ENCODE measurements around the gene ZBTB46. TPM values are rescaled to one million over a fixed set of nuclear protein-coding genes. Genes with fewer than 3 reads are reported as not detected.

ZBTB46 gene
- total RNA-seq, 1 experiment from 2014 or later: 27.1 TPM

DNA sequence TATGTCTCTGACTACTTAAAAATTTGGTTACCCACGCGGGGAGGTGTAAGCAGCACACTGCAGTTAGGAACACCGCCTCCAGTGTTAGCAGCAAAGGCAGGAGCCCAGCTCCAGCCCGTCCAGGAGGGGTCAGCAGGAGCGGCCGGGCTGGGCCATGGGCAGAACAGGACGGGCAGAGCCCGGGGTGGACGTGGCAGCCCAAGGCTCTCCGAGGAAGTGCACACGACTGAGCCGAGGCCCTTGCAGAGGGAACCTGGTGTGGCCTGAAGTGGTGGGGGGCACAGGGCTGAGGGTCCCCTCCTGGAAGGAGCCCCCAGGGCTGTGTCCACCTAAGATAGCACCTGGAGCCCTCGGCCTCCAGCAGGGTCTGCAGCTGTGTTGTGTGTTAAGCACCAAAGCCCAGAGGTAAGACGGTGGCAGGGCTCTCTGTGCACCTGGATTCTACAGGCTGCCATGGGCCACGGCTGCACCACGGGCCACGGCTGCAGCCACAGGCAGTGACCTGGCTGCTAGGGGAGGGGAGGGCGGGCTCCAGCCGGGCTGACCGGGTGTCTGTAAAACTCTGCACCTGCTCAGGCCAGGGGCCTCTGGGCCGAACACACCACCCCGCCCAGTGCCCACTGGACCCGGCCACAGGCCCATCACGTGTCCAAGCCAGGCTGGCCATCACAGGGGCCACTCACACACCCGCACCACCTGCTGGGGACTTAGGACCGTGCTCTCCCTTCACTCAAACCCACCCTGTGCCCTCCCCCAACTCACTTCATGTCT, 84.9 kb downstream of the ZBTB46 start:
- Histone ChIP-seq H3K4me1 (ENCODE audit: insufficient read depth, low read length) (no peaks in the 10 kb centered on the region; the same call in 1 of the 2 replicates), H3K79me2 (ENCODE audit: insufficient read depth, low read length) (no peaks in the 10 kb centered on the region), H3K9me3 (ENCODE audit: control insufficient read depth, low read depth, low read length) (no peaks in the 10 kb centered on the region), H3K18ac (ENCODE audit: insufficient read length, low read depth, low read length) (no peak overlapping the region), H3K9ac (ENCODE audit: extremely low read depth, insufficient read length, low read length) (no peak overlapping the region), H2BK20ac (ENCODE audit: low read depth, low read length, poor library complexity, severe bottlenecking) (no peak overlapping the region), H3K14ac (ENCODE audit: insufficient read depth, low read length) (no peak overlapping the region), H3K23ac (ENCODE audit: insufficient read length, low read depth, low read length) (no peak overlapping the region), H3K56ac (ENCODE audit: insufficient read length, low read depth, low read length) (no peak overlapping the region), H2BK15ac (ENCODE audit: low read depth, low read length) (no peak overlapping the region), H4K8ac (replicated peaks; ENCODE audit: insufficient read length, low read depth, low read length) (no peak overlapping the region), H3K79me1 (ENCODE audit: insufficient read depth, low read depth, low read length, poor library complexity, severe bottlenecking) (no peaks in the 10 kb centered on the region), H3K4ac (ENCODE audit: low read depth, low read length) (no peak overlapping the region), H3K4me2 (ENCODE audit: insufficient read depth, insufficient read length, low read length) (no peak overlapping the region), H4K91ac (ENCODE audit: insufficient read length, low read depth, low read length) (no peak overlapping the region), H2AK5ac (ENCODE audit: insufficient read length, low read length) (no peak overlapping the region), H2AFZ (ENCODE audit: low read length) (no peak overlapping the region), H2BK5ac (ENCODE audit: insufficient read length, low read length) (no peak overlapping the region), H4K20me1 (ENCODE audit: control insufficient read depth, insufficient read depth, insufficient read length) (no peaks in the 10 kb centered on the region), H3K27me3 (ENCODE audit: insufficient read depth, low read length) (no peaks in the 10 kb centered on the region), H3K23me2 (ENCODE audit: insufficient read length, low read depth, low read length, poor library complexity, severe bottlenecking) (no peaks in the 10 kb centered on the region), H2BK12ac (ENCODE audit: insufficient read length, low read depth, low read length) (no peak overlapping the region), H3K27ac (ENCODE audit: insufficient read length, low read depth, low read length) (no peak overlapping the region), H3T11ph (ENCODE audit: low read length) (no peak overlapping the region), H4K5ac (ENCODE audit: insufficient read length, low read depth, low read length) (no peak overlapping the region), H2BK120ac (ENCODE audit: low read depth, low read length, poor library complexity, severe bottlenecking) (no peak overlapping the region)
- TF ChIP-seq CTCF (conservative IDR thresholded peaks at IDR 0.05): no peak
- no peaks in the 10 kb centered on the region for H3K27me3 Mint-ChIP-seq (ENCODE audit: low read depth)
- H3K36me3 Mint-ChIP-seq (ENCODE audit: insufficient read depth in 1 of 3, low read depth in 3 of 3): peaks cover 0 to 14% (median 14%) of the 10 kb centered on the region in 3 experiments; a peak in 4 of 7 replicates
- WGBS (ENCODE audit: extremely low coverage, insufficient read length, low lambda C conversion rate): no CpG with 5 or more reads among the region's 26 CpGs
- H3K4me1 Mint-ChIP-seq: peaks cover under 1 to 3% of the 10 kb centered on the region in 2 experiments; a peak in 3 of 4 replicates
- no peak for DNase-seq
- H3K9me3 Mint-ChIP-seq: no peaks in the 10 kb centered on the region
- no peak overlapping the region for H3K4me3 Mint-ChIP-seq
- H3K27ac Mint-ChIP-seq: peak overlapping the region in 1 of 3 experiments; percentile 50; a peak in 2 of 7 replicates
